ENCODE results near the gene LIX1.
"Not testable (repeated sequence)": the region's sequence is repeated elsewhere in the genome, so short reads cannot be mapped to it uniquely, and the experiment has no call there.

LIX1 gene

DNA sequence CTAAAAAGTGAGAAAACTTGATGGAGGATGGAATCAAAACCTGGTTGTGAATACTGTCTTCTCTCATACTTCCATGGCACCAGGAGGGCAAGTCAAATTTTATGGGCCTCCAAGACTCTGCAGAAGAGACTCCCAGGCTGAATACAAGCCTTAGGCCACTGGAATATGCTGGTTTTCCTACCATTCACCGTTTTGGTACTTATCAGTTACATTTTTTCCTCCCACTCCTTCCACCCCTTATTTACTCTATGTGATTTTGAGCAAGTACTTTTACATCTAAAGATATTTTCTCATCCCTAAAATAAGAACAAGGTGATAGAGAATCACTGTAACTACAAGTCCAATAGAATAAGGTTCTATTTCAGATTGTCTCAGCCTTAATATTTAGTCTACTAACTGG is 8.0 kb upstream of the LIX1 start:
- TF ChIP-seq, protein P1, sequence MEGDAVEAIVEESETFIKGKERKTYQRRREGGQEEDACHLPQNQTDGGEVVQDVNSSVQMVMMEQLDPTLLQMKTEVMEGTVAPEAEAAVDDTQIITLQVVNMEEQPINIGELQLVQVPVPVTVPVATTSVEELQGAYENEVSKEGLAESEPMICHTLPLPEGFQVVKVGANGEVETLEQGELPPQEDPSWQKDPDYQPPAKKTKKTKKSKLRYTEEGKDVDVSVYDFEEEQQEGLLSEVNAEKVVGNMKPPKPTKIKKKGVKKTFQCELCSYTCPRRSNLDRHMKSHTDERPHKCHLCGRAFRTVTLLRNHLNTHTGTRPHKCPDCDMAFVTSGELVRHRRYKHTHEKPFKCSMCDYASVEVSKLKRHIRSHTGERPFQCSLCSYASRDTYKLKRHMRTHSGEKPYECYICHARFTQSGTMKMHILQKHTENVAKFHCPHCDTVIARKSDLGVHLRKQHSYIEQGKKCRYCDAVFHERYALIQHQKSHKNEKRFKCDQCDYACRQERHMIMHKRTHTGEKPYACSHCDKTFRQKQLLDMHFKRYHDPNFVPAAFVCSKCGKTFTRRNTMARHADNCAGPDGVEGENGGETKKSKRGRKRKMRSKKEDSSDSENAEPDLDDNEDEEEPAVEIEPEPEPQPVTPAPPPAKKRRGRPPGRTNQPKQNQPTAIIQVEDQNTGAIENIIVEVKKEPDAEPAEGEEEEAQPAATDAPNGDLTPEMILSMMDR (IDR thresholded peaks at IDR 0.05) = no peak
- peaks cover 22% of the 10 kb centered on the region for H3K9me3 Mint-ChIP-seq
- H3K27ac Mint-ChIP-seq = no peak overlapping the region
- H3K4me3 Mint-ChIP-seq = no peak overlapping the region
- DNase-seq = no peak
- peaks cover 12% of the 10 kb centered on the region for H3K4me1 Mint-ChIP-seq
- H3K36me3 Mint-ChIP-seq (ENCODE audit: low read depth) = no peaks in the 10 kb centered on the region
- peaks cover 4% of the 10 kb centered on the region for H3K27me3 Mint-ChIP-seq (ENCODE audit: low read depth, poor library complexity)

DNA sequence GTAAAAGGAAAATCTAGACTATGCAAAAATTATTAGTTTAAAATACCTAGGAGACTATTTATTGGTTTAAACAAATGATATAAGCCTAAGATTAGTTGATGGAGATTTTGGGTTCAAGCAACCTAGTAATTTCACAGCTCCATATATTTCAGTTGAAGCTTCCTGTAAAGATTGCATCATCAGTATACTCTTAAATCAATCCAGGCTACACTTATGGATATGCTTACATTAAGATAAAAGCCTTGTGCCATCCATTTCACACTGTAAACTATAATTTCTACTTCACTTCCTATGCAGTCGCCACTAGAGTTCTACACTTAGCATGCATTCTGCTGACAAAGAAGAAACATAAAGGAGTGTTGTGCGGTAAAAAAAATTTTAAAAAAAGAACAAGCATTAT is 7.3 kb upstream of the LIX1 start:
- H3K27me3 Mint-ChIP-seq (ENCODE audit: low read depth, poor library complexity) = peaks cover 4% of the 10 kb centered on the region
- H3K36me3 Mint-ChIP-seq (ENCODE audit: low read depth) = no peaks in the 10 kb centered on the region
- peaks cover 15% of the 10 kb centered on the region for H3K9me3 Mint-ChIP-seq
- no peak overlapping the region for H3K27ac Mint-ChIP-seq
- peaks cover 12% of the 10 kb centered on the region for H3K4me1 Mint-ChIP-seq
- no peak for DNase-seq
- TF ChIP-seq, protein P1 (IDR thresholded peaks at IDR 0.05) = no peak
- no peak overlapping the region for H3K4me3 Mint-ChIP-seq

DNA sequence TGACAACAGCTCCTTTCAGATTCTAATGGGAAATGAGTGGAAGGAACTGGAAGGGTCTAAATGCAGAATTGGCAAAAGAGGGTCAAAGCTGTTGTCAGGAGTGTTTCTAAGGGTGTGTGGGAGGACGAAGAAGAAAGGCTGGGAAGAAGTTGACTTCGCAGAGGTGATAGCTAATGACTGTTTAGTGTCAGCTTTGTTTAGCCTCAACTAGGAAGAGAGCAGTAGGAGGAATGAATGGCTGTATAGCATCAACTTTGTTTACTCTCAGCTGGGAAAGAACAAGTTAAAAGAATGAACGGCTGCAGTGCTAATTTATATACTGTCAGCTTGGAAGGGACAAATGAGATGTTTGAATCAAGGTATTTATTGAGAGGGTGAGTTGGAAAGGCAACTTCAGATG is 5.9 kb upstream of the LIX1 start:
- no peak for DNase-seq
- Mint-ChIP-seq H3K9me3 (peaks cover 3% of the 10 kb centered on the region), H3K4me1 (peaks cover 12% of the 10 kb centered on the region), H3K36me3 (ENCODE audit: low read depth) (no peaks in the 10 kb centered on the region), H3K4me3 (no peak overlapping the region), H3K27me3 (ENCODE audit: low read depth, poor library complexity) (peaks cover 4% of the 10 kb centered on the region), H3K27ac (no peak overlapping the region)
- TF ChIP-seq, protein P1 (IDR thresholded peaks at IDR 0.05) = no peak

DNA sequence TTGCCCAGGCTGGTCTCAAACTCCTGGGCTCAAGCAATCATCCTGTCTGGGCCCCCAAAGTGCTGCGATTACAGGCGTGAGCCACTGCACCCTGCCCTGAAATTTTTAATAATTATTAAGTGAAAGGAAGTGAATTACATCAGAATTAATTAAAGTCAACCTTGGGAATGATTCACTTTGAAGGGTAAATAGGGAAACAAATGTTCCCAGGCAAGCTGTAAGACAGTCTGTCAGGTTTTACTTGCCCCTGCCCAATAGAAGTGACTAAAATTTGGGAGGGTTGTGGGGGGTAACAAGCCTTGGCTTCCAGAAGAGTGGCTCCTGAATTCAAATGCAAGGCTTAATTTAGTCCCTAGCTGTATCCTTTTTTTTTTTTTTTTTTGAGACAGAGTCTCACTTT is 1.3 kb upstream of the LIX1 start:
- H3K4me3 Mint-ChIP-seq = no peak overlapping the region
- no peaks in the 10 kb centered on the region for H3K27me3 Mint-ChIP-seq (ENCODE audit: low read depth, poor library complexity)
- H3K9me3 Mint-ChIP-seq = no peaks in the 10 kb centered on the region
- no peak for DNase-seq
- H3K36me3 Mint-ChIP-seq (ENCODE audit: low read depth) = no peaks in the 10 kb centered on the region
- peaks cover 49% of the 10 kb centered on the region for H3K4me1 Mint-ChIP-seq
- TF ChIP-seq, protein P1 (IDR thresholded peaks at IDR 0.05) = no peak
- H3K27ac Mint-ChIP-seq = no peak overlapping the region

DNA sequence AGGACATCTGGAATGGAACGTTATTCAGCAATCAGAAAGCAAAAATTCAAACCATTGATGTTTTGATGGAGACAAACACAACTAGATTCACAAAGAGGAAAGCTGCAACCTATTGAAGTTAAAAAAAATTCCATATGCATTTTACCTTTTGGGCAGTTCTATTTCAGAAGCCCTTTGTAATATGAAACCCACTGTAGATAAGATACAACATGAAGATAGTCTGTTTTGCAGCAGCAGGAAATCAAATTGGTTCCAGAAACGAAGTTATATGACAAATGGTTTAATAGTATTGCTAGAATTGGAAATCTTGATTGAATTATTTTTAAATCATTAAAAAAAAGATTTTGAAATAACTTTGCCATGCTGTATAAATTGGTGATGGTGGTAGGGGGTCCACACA is 872 bp downstream of the LIX1 start:
- peak overlapping the region; percentile 71 for H3K4me3 Mint-ChIP-seq
- no peak for DNase-seq
- H3K27me3 Mint-ChIP-seq (ENCODE audit: low read depth, poor library complexity) = no peaks in the 10 kb centered on the region
- H3K4me1 Mint-ChIP-seq = peaks cover 52% of the 10 kb centered on the region
- TF ChIP-seq, protein P1 (IDR thresholded peaks at IDR 0.05) = no peak
- H3K27ac Mint-ChIP-seq = no peak overlapping the region
- no peaks in the 10 kb centered on the region for H3K36me3 Mint-ChIP-seq (ENCODE audit: low read depth)
- H3K9me3 Mint-ChIP-seq = no peaks in the 10 kb centered on the region

DNA sequence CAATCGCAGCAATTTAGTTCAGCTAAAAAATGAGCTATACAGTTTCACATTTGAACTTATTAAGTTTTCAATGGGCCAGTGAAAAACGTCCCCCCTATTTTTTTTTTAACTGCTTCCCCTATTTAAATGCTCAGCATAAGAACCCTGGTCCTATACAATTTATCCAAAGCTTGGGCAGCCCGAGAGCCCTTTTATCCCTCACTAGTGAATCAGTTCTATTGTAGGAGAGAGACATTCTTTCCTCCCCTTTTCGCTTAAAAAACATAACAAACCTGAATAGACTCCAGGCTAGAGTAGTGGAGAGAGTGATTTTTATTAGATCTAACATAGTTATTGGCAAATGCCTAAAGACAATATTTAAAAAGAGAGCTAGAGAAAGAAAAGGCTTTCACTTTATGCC is 1.4 kb downstream of the LIX1 start:
- TF ChIP-seq, protein P1 (IDR thresholded peaks at IDR 0.05) = no peak
- no peaks in the 10 kb centered on the region for H3K27me3 Mint-ChIP-seq (ENCODE audit: low read depth, poor library complexity)
- H3K4me3 Mint-ChIP-seq = peak overlapping the region; percentile 71
- no peaks in the 10 kb centered on the region for H3K9me3 Mint-ChIP-seq
- H3K36me3 Mint-ChIP-seq (ENCODE audit: low read depth) = no peaks in the 10 kb centered on the region
- DNase-seq = no peak
- peaks cover 57% of the 10 kb centered on the region for H3K4me1 Mint-ChIP-seq
- no peak overlapping the region for H3K27ac Mint-ChIP-seq

DNA sequence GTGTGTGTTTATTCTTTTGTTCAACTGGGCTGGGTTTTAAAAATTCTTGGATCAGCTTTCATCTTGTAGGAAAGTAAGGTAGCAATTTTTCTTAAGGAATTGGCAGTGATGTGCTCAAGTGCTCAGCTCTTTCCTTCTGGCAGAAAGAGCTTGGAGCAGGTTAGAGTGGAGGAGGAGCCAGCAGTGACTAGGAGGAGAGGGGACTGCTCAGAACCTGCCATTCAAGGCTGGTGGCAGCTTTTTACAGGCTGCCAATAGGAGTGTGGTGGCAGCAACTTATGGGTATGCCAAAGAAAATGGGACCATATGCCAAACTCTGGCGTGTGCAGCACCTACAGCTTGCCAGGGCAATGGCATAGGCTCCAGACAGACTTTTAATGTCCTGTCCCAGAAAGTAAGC is 2.2 kb downstream of the LIX1 start:
- DNase-seq; H3K36me3 Mint-ChIP-seq (ENCODE audit: low read depth); H3K9me3 Mint-ChIP-seq; H3K27me3 Mint-ChIP-seq (ENCODE audit: low read depth, poor library complexity): not testable (repeated sequence)
- Mint-ChIP-seq H3K27ac (peak overlapping the region; percentile 9), H3K4me3 (peak overlapping the region; percentile 58), H3K4me1 (peaks cover 61% of the 10 kb centered on the region)

Measured in nephron progenitor cell (in vitro differentiated cells).